HG03045 (cell line): ENCODE results near the gene ITGA1.
"Not testable (repeated sequence)": the region's sequence is repeated elsewhere in the genome, so short reads cannot be mapped to it uniquely, and the experiment has no call there.

ENCODE experiments used
- ATAC-seq: cut with Tn5 transposase; IDR thresholded peaks from one replicate; pipeline ENCODE4 v1.9.1; 2021; ENCODE audit warnings: mild to moderate bottlenecking, moderate library complexity; ENCODE audit not compliant: unreplicated experiment

The ITGA1 gene

GRCh38 chr5:52825826-52826225, 38.1 kb downstream of the ITGA1 start:
- ATAC-seq, result peak; percentile 93

DNA sequence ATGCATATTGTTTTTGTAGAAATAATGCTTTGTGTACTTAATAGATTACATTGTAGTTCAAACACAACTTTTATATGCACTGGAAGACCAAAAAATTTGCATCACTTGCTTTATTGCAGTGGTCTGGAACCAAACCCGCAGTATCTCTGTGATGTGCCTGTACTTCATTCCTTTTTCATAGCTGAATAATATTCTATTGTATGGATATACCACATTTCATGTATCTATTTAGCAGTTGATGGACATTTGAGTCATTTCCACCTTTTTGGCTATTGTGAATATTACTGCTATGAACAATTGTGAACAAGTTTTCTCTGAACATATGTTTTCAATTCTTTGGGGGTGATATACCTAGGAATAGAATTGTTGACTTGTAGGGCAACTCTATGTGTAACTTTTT, 40.1 kb downstream of the ITGA1 start:
- no peak for ATAC-seq

DNA sequence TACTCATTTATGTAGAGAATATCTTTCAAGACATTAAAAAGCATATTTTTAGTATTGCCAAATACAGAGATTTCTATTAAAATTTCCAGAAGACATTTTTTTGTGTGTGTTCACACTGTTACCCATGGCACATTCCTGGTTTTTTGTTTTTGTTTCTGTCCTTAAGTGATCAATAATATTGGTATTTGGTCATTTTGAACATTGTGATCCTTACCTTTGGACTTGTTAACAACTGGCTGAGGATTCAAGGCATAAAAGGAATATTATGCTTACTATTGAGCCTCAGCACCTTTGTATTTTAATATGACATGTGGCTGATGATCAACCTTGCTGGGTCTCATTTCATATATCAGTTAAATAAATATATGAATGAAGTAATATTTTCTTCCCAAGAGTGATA, 41.9 kb downstream of the ITGA1 start:
- ATAC-seq, result no peak

GRCh38 chr5:52830650-52831049, 42.9 kb downstream of the ITGA1 start:
- no peak for ATAC-seq

- no peak for ATAC-seq
Observed at GRCh38 chr5:52831786-52832511, 44.2 kb downstream of the ITGA1 start.

- ATAC-seq, result no peak
Observed at GRCh38 chr5:52834320-52834719, 46.6 kb downstream of the ITGA1 start.

- ATAC-seq, result no peak
Observed at GRCh38 chr5:52837068-52837467, 49.4 kb downstream of the ITGA1 start.

GRCh38 chr5:52837591-52838001, 49.9 kb downstream of the ITGA1 start:
- no peak for ATAC-seq

DNA sequence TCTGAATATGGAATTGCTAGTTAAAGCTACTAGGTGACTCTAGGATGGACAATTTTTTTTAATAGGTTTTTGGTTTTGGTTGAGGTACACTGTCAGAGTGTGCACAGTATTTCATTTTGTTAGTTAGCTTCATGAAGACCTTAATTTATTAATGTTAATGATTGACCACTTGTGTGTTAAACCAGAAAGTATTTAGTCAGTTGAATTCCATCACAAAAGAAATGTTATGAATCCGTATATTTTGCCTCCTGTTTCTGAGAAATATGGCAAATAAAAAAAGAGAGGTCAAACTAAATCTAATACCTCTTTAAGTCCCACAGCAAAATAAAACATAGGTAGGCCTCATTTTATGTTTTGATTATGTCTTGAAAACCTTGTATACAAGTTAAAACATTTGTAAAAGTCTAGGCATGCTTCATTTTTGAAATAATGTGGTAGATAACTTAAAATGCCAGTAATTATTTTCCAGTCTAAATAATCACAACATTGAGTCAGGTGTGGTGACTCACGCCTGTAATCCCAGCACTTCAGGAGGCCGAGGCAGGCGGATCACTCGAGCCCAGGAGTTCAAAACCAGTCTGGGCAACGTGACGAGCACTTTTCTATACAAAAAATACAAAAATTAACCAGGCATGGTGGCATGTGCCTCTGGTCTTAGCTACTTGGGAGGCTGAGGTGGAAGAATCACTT, 50.8 kb downstream of the ITGA1 start:
- no peak for ATAC-seq

- ATAC-seq, result no peak
Observed at GRCh38 chr5:52839285-52839684, 51.6 kb downstream of the ITGA1 start.

- ATAC-seq, result no peak
Observed at GRCh38 chr5:52840277-52841050, 52.7 kb downstream of the ITGA1 start.

- ATAC-seq, result no peak
Observed at GRCh38 chr5:52841114-52841513, 53.4 kb downstream of the ITGA1 start.

- no peak for ATAC-seq
Observed at GRCh38 chr5:52842111-52842510, 54.4 kb downstream of the ITGA1 start.

GRCh38 chr5:52844885-52845284, 57.2 kb downstream of the ITGA1 start:
- no peak for ATAC-seq

DNA sequence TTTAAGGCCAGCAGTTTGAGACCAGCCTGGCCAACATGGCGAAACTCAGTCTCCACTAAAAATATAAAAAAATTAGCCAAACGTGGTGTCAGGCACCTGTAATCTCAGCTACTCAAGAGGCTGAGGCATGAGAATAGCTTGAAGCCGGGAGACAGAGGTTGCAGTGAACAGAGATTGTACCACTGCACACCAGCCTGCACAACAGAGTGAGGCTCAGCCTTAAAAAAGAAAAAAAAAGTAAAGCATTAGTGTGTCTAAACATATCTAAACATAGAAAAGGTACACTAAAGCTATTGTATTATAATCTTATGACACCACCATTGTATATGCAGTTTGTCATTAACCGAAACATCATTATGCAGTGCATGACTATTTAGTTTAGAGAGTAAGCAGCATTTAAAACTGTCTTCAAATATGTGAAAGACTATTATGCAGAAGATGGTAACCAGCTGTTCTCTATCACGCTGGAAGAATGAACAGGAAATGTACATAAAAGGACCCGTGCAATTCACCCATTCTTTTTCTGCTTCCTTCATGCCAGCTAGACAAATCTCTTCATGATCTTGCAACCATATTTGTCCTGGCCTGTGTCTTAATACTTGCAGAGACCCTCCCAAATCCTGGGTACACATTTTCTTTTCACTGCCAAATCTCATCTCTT, 58.6 kb downstream of the ITGA1 start:
- no peak for ATAC-seq

DNA sequence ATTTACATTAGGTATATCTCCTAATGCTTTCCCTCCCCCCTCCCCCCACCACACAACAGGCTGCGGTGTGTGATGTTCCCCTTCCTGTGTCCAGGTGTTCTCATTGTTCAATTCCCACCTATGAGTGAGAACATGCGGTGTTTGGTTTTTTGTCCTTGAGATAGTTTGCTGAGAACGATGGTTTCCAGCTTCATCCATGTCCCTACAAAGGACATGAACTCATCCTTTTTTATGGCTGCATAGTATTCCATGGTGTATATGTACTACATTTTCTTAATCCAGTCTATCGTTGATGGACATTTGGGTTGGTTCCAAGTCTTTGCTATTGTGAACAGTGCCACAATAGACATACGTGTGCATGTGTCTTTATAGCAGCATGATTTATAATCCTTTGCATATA, 61.0 kb downstream of the ITGA1 start:
- ATAC-seq, result not testable (repeated sequence)

- ATAC-seq, result no peak
Observed at GRCh38 chr5:52849544-52849943, 61.8 kb downstream of the ITGA1 start.

DNA sequence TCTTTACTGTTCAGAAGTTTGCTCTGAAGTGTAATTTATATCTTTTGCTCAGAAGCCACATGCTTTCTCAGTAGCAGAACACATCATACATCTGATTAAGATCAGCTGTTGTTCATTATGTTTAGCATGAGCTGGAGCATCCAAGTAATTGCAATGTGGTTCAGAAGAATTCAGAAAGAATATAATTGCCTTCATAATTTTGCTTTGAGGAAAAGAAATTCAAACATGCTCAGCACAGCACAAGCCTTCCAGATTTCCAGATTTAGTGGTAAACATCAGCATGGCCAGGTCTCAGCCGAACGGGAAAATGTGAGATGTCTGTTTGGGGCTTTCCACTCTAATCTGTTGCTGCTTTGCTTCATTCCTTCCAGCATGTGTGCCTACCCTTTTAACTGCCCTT, 65.9 kb downstream of the ITGA1 start:
- no peak for ATAC-seq

- ATAC-seq, result no peak
Observed at GRCh38 chr5:52854301-52854700, 66.6 kb downstream of the ITGA1 start.

- no peak for ATAC-seq
Observed at GRCh38 chr5:52854949-52855348, 67.2 kb downstream of the ITGA1 start.

- ATAC-seq, result no peak
Observed at GRCh38 chr5:52856564-52856963, 68.8 kb downstream of the ITGA1 start.
